Activated CD4-positive, alpha-beta T cell treated with anti-CD3 and anti-CD28 coated beads for 1 hour (primary cell): ENCODE data around the gene NFE2L3.
A peak's percentile ranks its signal among the peaks of the same experiment; 100 is the strongest.
"Not testable (repeated sequence)": the region's sequence is repeated elsewhere in the genome, so short reads cannot be mapped to it uniquely, and the experiment has no call there.

Source experiments
- DNase-seq: peaks from one replicate; pipeline ENCODE4 v3.0.0-alpha.2; 2020

NFE2L3 gene

GRCh38 chr7:26188206-26188956 lies 36.4 kb downstream of the NFE2L3 start:
- no peak for DNase-seq

- DNase-seq, result no peak
Measured at GRCh38 chr7:26188957-26189541, 37.1 kb downstream of the NFE2L3 start.

- no peak for DNase-seq
Measured at GRCh38 chr7:26189697-26190096, 37.7 kb downstream of the NFE2L3 start.

GRCh38 chr7:26190417-26190869 lies 38.4 kb downstream of the NFE2L3 start:
- no peak for DNase-seq

- DNase-seq, result no peak
Measured at GRCh38 chr7:26191233-26191973, 39.4 kb downstream of the NFE2L3 start.

DNA sequence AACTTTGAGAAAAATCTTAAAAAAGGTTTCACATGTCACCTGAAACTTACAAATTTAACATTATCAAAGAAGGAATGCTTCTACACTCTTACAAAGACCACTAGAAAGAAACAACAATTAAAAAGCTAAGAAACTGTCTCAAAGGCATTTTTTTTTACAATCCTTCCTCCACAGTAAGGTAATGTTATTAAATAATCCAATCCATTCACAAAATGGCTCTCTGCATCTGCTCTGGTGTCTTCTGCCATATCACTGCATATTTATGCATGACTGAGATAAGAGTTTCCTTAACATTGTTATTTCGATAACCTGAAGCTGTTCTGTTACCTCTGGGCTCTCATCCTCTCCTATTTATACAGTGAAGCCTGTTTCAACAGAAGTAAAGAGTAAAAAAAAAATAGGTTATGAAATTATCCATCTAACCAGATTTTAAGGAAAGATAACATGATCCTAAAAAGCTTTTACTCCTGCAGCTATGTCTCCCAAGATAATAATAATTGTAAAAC lies 40.0 kb downstream of the NFE2L3 start:
- no peak for DNase-seq

- DNase-seq, result no peak
Measured at GRCh38 chr7:26192485-26193087, 40.6 kb downstream of the NFE2L3 start.

GRCh38 chr7:26193432-26194207 lies 41.6 kb downstream of the NFE2L3 start:
- no peak for DNase-seq

DNA sequence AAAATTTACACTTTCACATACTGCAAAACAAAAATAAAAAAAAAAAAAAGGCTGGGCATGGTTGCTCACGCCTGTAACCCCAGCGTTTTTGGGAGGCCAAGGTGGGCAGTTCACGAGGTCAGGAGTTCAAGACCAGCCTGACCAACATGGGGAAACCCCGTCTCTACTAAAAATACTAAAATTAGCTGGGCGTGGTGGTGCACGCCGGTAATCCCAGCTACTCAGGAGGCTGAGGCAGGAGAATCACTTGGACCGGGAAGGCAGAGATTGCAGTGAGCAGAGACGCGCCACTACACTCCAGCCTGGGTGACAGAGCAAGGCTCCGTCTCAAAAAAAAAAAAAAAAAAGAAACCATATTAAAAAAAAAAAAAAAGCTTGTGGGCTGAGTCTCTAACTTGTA lies 42.8 kb downstream of the NFE2L3 start:
- not testable (repeated sequence) for DNase-seq

DNA sequence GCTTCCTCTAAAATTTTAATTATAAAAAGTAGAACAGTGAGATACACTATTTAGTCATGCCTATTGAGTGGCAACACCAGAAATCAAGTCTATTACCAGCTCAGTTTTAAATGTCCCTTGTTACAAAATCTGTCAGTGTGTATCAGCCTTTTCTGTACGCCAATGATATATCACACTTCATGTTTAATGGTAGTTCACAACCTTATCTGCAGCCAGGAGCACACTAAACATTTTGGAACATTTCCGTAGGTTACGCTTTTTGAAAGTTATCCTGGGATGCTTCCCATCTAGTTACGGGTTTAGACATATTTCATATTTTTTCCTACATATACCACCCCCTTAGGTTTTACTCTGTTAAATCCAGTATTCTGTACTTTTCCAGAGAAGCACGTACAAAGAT lies 43.2 kb downstream of the NFE2L3 start:
- DNase-seq, result no peak

DNA sequence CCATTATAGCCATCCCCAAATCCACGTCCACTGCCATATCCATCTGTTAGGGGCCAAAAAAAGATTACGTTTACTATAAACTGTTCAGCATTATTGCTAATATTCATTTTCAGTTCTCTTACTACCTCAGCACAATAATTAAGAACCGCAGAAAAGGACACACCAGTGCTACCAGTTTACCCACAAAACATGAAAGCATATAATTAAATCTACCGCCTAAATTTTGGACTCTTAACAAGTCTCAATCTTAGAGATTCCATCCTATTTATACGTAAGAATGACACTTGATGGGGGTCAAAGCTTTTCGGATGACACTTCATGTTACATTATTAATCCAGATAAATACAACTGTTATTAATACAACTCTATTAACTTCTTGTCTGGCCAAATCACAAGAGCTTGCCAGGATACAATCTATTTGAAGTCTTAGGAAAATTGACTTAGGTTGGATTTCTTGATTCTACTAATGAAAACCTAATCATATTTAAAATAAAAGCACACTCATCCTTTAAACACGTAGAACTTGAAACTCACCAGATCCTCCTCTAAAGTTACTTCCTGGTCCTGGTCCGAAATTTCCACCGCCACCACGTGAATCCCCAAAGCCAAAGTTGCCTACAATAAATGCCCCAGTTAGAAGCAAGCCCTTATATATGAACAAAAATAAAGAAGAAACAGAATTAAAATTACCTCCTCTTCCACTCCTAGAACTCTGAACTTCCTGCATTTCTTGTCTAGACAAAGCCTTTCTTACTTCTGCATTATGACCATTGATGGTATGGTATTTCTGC lies 44.1 kb downstream of the NFE2L3 start:
- DNase-seq, result no peak

GRCh38 chr7:26197153-26198115 lies 45.4 kb downstream of the NFE2L3 start:
- no peak for DNase-seq

DNA sequence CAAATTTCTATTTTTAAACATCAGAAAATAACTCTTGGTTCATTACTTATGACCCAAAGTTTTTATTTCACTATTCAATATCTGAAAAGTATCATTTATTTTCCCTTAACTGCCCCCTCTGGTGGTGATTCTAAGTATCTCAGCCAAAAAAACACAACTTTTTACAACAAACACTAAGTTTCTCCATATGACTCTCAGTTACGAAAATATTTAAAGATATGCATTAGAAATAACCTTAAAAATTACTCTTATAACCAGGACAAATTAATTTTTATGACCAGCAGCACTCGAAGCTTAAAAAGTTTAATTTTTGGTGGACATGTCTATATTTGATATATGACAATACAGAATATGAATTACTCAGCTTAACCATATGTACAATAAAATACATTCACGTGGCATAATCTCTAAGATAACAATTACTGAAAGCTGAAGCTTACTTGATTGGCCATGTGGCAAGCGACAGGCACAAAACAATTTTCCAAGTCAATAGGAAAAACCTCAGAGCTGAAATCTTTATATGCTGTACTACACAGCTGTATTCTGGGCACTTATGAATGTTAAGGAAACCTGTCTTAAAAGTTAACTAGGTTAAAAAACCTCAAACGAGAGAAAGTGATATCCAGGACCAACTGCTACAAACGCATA lies 46.3 kb downstream of the NFE2L3 start:
- no peak for DNase-seq

- DNase-seq, result no peak
Measured at GRCh38 chr7:26198781-26199169, 46.8 kb downstream of the NFE2L3 start.

- DNase-seq, result peak; percentile 57
Measured at GRCh38 chr7:26199301-26200037, 47.5 kb downstream of the NFE2L3 start.

GRCh38 chr7:26200038-26200443 lies 48.0 kb downstream of the NFE2L3 start:
- DNase-seq, result peak; percentile 69

GRCh38 chr7:26200444-26201246 lies 48.6 kb downstream of the NFE2L3 start, which contains the start of gene HNRNPA2B1:
TSS of gene HNRNPA2B1 (minus strand) at chr7:26200746. CDS start at chr7:26200577, 169 bp downstream.
- DNase-seq, result peak; percentile 98
